Measurements from ENCODE around the gene ACP3.

GRCh38 chr3:132368515-132368914, 51.3 kb downstream of the ACP3 start:
- TF ChIP-seq CTCF (IDR thresholded peaks at IDR 0.05), result no peak
- no peak for TF ChIP-seq POLR2A (IDR thresholded peaks at IDR 0.05)
